Astrocyte of the hippocampus (primary cell): Measurements from ENCODE around the gene CALHM5.

Experiments used
- DNase-seq: peaks from one replicate; pipeline ENCODE4 v3.0.0; 2011; ENCODE audit warnings: low read depth, low spot score

The CALHM5 gene

GRCh38 chr6:116550796-116551195, 39.4 kb downstream of the CALHM5 start:
- no peak for DNase-seq

DNA sequence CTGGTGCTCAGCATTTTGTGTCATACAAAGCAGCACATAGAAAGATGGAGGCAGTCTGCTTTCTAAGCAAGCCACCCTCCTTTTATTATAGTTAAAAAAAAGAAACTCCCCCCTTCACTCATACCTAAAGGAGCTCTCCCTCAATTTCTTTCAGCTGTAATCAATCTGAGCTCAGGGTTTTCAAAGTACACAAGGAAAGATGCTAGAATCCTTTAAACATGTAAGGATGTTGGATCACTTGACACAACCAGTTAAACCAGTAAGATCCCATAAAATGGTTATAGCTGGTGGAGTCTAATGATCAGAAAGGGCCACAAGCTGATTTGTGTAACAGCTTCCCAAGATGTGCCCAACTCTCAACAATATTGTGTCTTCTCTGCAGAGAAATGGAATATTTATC, 42.0 kb downstream of the CALHM5 start, which contains the start of gene CALHM4:
TSS of gene CALHM4 (plus strand) at position 301 of the 400 bp plus-strand sequence. CDS start at position 344, 43 bp downstream.
- DNase-seq, result no peak

DNA sequence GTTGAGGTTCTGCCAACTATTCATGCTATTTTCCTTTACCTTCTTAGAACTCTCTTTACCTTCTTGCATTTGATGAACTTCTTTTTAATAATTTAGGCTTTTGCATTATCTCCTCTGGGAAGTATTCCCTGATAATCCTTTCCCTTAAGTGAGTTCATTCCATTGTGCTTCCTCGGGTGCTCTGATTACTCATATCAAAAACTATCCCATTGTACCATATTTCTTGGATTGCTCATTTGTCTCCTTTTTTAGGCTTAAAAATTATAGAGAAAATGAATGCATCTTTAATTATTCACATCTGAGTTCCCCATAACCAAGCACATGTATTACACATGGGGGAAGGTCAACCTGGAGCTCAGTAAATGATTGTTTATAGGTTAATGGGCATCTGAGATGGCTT, 44.6 kb downstream of the CALHM5 start:
- DNase-seq, result peak; percentile 21

DNA sequence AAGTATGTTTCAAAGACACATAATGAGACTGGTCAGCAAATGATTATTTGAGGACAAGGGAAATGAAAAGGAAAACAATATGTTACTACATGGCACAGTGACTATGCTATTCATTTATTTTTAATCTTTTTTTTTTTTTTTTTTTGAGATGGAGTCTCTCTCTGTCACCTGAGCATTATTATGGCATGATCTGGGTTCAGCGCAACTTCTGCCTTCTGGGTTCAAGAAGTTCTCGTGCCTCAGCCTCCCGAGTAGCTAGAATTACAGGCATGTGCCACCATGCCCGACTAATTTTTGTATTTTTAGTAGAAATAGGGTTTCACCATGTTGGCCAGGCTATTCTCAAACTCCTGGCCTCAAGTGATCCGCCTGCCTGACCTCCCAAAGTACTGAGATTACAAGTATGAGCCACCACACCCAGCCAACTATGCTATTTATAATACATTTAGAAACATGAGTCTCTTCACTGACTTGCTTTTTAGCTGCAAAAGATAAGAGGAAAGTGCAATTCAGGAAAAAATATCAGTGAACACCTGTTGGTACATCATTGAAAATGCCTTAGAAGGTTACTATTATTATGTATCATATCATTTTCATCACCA, 45.5 kb downstream of the CALHM5 start:
- no peak for DNase-seq

- peak; percentile 94 for DNase-seq
These were observed 46.5 kb downstream of the CALHM5 start for GRCh38 chr6:116557893-116558292.

GRCh38 chr6:116560130-116560529, 48.7 kb downstream of the CALHM5 start:
- no peak for DNase-seq

DNA sequence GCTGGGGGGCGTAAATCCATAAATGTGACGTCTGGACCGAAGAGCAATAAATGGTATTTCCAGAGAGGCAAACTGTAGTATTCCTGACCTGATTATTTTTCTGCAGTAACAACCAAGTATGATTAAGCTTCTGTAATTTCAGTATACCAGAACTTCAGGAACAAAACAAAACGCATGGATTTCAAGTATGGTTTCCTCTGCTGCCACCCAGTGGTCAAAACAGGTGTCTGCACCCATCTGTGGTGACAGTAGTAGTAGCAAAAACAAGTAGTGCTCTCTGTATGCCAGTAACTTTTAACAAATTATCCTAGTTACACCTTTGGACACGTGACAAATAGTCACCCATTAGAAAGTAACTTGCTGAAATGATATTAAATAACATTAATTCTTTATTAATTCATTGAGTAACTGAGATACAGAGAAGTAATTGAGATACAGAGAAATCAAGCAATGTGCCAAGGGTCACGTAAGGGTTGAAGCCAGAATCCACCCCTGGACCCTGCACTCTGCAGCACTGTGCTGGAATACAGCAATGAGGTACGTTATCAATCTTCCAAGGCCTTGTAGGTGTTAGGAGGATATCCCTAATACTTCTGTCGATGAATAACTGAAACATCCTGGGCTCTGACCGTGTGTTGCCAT, 50.1 kb downstream of the CALHM5 start:
- peak; percentile 86 for DNase-seq

GRCh38 chr6:116562019-116562403, 50.6 kb downstream of the CALHM5 start:
- no peak for DNase-seq

DNA sequence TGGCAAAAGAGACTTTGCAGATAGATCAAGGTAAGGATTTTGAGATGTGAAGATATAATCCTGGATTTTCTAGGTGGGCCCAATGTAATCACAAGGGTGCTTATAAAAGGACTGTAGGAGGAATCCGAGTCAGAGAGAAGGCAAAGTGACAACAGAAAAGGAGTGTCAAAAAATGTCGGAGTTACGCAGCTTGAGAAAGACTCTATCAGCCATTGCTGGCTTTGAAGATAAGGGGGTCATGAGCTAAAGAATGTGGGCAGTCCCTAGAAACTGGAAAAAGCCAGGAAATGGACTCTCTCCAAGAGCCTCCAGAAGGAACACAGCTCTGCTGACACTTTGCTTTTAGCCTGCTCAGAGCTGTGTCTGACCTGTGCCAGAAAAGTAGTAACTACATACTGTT, 51.2 kb downstream of the CALHM5 start:
- no peak for DNase-seq

- DNase-seq, result no peak
These were observed 52.4 kb downstream of the CALHM5 start for GRCh38 chr6:116563830-116564229.

DNA sequence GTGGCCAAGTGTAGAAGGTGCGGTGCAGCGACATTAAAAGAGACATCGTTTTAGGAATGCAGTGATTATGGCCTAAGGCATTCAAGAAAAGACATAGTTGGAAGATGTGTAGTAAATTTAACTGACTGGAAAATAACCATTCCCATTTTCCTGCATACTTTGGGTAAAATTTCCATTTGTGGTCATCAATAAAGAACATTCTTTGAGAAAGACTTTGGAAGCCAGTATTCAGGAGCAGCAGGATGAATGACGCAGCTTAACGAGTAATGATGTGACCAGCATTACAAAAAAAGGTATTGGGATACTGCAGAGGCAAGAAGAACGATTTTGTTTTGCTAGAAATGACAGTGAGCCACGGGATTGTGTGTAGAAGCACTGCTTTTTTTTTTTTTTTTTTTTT, 52.9 kb downstream of the CALHM5 start:
- peak; percentile 71 for DNase-seq

DNA sequence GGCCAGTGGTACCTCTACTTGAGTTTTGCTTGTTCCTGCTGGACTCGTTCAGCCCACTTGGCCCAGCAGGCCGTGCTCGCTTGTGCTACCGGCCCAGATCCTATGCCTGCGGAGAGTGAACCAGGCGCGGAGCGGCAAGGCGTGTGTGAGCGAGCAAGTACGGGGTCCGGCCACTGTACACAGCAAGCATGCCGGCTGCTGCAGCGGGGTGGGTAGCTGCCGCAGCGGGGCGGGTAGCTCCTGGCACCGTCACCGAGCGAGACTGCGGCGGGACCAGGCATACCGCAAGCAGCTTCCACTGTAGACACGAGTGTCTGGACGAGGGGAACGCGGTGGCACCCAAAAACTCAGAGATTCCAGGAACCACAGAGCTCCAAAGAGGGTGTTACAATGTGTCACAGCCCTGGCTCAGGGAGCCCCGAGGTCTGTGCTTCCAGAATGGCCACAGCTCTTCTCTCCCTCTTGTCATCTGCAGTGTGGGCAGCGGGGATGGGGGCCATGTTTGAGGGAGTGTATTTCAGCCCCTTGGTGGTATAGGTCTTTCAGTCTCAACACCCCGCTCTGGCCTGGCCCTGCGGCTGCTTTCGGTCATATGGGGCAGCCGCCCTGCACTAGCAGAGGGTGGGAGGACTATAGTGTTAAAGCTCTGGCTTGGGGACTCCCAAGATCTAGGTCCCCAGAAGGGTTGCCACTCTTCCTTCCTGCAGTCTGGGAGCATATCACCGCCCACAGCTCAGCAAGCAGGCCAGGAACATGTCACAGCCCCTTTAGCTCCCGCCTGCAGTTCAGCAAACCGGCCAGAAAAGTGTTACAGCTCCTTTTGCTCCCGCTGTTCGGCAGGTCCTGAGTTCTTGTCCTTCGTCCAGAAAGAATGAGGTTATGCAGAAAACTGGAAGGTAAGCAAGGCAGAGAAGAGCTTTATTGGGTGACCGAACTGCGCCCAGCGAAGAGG, 53.8 kb downstream of the CALHM5 start:
- DNase-seq, result peak; percentile 69

DNA sequence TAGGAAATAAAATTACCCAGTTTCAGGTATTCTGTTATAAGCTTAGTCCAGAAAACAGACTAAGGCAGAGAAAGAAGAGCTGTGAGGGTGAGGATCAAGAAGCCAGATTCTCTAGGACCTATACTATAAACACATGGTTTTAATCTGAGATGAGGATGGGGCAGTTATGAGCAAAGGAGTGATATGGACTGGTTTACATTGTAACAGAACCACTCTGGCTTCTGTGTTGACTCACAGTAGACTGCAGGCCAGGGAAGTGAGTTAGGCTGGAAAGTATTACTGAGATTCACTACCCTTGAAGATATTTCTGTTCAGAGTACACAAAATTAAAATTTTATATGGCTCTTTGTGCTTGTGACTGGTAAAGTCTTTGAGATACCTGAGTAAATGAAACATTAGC, 56.7 kb downstream of the CALHM5 start:
- DNase-seq, result no peak

GRCh38 chr6:116568821-116569755, 57.6 kb downstream of the CALHM5 start:
- no peak for DNase-seq

DNA sequence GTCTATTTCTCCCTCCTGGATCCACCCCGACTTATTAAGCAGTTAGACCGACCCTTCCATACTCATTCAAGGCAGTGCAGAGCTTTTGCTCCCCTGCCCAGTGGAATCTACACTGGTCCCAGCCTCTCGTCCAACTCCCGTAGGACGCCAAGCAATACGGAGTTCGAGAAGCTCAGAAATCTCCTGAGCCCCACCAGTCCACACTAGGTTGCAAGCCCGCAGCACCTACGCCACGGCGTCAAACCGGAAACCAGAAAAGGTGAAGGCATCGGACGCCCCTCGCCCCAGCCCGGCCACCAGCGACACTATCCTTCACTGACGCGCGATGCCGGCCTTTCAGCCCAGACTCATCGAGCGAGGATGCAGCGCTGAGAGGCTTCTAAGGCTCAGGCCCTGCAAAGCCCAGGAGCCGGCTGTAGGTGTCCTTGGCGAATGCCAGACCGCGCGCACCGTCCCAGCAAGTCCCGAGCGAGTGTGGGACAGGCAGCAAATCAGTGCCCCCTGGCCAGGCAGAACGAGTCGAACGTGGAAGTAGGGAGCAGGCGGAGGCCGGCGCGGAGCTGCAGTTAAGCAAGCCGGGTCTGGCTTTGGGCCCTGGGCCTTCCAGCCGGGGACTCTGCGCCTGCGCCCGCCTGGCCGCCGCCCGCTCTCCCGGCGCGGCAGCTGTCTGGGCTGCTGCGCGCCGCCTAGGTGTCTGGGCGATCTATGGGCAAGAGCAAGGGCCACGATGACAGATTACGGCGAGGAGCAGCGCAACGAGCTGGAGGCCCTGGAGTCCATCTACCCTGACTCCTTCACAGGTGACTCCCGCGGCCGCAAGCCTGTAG, 59.6 kb downstream of the CALHM5 start, which contains the start of gene RWDD1:
TSS of gene RWDD1 (plus strand) at position 649 of the 827 bp plus-strand sequence. CDS start at position 728, 79 bp downstream.
- DNase-seq, result peak; percentile 100

DNA sequence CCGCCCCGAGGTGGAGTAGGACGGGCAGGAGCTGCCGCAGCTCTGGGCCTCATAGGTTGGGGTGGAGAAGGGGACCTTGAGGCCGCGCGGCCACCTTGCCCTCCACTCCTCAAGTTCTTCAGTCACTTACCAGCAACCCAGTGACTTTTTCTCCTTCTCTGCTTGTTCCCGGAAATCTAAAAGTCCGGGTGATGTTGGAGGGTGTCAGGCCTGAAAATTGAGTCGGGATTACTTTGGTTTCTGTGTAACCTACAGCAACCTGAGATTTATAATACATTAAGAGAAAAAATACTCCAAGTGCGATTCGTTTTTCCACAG, 60.2 kb downstream of the CALHM5 start:
- no peak for DNase-seq

GRCh38 chr6:116572162-116572561, 60.7 kb downstream of the CALHM5 start:
- DNase-seq, result peak; percentile 56
